GM21381 (cell line): ENCODE results near the gene RBBP6.
"Not testable (repeated sequence)": the region's sequence is repeated elsewhere in the genome, so short reads cannot be mapped to it uniquely, and the experiment has no call there.

Experiments used
- ATAC-seq: cut with Tn5 transposase; IDR thresholded peaks from one replicate; pipeline ENCODE4 v1.9.1; 2021; ENCODE audit warnings: mild to moderate bottlenecking, moderate library complexity; ENCODE audit not compliant: unreplicated experiment

The RBBP6 gene

DNA sequence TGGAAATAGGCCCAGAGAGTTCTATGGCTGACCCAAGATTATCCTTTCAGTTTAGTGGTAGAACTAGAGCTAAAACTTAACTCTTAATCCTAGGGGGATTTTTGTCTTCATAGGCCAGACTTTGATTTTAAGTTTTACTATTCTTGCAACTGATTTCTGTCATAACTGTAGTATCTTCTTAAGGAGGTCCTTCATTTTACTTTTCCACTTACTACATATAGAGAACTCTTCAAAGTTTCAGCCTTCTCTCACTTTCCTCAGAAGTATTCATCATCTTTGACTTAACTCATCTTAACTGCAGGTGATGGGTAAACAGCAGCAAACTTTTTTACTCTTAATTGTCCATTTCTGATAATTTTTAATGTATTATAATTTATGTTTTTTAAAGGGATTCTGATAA, 23.4 kb downstream of the RBBP6 start:
- no peak for ATAC-seq

GRCh38 chr16:24568392-24568791, 29.0 kb downstream of the RBBP6 start:
- no peak for ATAC-seq

DNA sequence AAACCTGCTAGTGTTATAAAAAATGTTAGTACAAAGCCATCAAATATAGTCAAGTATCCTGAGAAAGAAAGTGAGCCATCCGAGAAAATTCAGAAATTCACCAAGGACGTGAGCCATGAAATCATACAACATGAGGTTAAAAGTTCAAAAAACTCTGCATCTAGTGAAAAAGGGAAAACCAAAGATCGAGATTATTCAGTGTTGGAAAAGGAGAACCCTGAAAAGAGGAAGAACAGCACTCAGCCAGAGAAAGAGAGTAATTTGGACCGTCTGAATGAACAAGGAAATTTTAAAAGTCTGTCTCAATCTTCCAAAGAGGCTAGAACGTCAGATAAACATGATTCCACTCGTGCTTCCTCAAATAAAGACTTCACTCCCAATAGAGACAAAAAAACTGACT, 31.7 kb downstream of the RBBP6 start:
- no peak for ATAC-seq

DNA sequence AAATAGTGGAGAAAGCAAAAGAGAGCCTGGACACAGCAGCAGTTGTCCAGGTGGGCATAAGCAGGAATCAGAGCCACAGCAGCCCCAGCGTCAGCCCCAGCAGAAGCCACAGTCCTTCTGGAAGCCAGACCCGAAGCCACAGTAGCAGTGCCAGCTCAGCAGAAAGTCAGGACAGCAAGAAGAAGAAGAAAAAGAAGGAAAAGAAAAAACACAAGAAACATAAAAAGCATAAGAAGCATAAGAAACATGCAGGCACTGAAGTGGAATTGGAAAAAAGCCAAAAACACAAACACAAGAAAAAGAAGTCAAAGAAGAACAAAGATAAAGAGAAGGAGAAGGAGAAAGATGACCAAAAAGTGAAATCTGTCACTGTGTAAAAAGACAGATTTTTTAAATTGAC, 32.7 kb downstream of the RBBP6 start:
- no peak for ATAC-seq

GRCh38 chr16:24573141-24573540, 33.8 kb downstream of the RBBP6 start:
- no peak for ATAC-seq

- not testable (repeated sequence) for ATAC-seq
Measured at GRCh38 chr16:24574515-24575485, 35.4 kb downstream of the RBBP6 start.

- not testable (repeated sequence) for ATAC-seq
Measured at GRCh38 chr16:24575791-24576190, 36.4 kb downstream of the RBBP6 start.

DNA sequence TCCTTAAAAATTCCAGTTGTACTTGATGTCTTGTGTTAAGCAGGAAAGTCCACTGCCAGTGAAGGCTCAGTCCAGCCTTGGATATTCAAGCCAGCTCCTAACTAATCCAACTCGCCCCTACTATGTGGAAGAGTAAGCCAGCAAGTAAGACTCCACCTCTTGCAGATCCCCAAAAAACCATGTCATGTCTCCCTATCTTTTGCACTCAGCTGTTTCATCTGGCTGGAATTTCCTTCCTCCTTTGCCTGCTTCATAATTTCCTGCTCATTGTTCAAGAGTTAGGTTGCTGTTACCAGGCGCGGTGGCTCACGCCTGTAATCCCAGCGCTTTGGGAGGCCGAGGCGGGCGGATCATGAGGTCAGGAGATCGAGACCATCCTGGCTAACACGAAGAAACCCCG, 37.8 kb downstream of the RBBP6 start:
- ATAC-seq = no peak

DNA sequence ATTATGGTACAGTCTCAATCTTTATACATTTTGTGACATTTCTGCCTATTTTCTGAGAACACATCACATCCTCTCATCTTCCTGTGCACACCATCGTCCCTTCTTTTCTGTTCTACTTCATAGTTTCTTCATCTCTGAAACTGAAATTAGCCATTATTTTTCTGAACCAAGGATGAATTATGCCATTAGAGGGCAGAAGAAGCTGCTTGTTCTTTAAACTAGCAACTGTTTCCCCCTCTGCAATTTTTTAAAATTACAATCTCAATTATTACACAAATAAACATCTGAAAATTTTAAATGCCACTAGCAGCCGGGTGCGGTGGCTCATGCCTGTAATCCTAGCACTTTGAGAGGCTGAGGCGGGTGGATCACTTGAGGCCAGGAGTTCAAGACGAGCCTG, 41.3 kb downstream of the RBBP6 start:
- ATAC-seq = no peak

- ATAC-seq = no peak
Measured at GRCh38 chr16:24583494-24583893, 44.1 kb downstream of the RBBP6 start.

DNA sequence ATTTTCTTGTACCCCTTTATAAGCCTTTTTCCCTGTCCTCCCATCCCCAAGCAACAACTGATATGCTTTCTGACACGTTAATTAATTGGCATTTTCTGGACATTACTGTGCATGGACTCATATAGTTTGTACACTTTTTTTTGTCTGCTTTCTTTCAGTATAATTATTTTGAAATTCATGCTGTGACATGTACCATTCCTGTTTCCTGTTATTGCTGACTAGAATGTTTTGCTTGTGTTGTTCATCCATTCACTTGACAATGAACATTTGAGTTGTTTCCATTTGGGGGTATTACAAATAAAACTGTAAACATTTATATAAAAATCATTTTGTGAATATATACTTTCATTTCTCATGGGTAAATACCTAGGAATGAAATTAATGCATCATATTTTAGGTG, 50.6 kb downstream of the RBBP6 start:
- ATAC-seq = no peak

GRCh38 chr16:24598777-24599437, 59.5 kb downstream of the RBBP6 start:
- no peak for ATAC-seq

DNA sequence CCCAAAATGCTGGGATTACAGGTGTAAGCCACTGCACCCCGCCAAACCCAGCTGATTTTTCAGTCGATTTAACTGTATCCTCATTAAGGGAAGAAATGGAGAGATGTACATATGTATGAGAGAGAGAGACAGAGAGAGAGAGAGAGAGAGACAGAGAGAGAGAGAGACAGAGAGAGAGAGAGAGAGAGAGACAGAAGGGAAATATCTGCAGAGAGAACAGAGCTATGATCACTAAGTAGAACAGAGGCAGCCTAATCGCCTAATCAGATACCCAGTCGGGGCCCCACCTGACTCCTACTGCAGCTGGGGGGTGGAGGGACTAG, 70.0 kb downstream of the RBBP6 start:
- no peak for ATAC-seq

- no peak for ATAC-seq
Measured at GRCh38 chr16:24609740-24610415, 70.5 kb downstream of the RBBP6 start.

- no peak for ATAC-seq
Measured at GRCh38 chr16:24610416-24610755, 71.0 kb downstream of the RBBP6 start.

DNA sequence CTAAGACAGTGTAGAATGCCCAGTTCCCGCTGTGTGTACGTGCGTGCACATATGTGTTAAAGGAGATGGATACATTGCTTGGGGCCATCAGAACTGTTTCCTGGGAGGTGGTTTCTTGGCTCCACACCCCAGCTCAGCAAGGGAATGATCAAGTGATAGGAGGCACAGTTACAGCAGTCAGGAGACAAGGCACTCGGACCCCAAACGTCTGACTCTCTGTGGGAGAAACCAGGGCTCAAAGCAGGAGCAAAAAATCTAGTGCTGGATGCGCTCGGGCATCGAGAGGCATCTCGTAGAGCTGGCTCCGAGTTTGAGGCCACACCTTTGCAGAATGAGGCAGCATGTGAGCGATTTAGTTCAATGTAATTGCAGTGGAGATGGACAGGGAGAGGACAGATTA, 71.9 kb downstream of the RBBP6 start:
- no peak for ATAC-seq

DNA sequence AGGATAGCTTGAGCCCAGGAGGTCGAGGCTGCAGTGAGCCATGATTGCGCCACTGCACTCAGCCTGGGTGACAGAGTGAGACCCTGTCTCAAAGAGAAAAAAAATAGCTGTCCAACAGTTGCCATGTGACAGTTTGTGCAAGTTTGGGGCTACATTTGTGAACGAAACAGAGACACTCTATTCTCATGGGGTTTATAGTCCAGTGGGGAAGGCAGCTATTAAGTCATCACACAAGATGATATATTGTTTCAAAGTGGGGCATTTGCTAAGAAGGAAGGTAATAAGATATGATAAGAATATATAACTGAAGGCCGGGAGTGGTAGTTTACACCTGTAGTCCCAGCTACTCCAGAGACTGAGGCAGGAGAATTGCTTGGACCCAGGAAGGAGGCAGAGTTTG, 73.3 kb downstream of the RBBP6 start:
- no peak for ATAC-seq

- ATAC-seq = not testable (repeated sequence)
Measured at GRCh38 chr16:24613267-24613666, 73.9 kb downstream of the RBBP6 start.

DNA sequence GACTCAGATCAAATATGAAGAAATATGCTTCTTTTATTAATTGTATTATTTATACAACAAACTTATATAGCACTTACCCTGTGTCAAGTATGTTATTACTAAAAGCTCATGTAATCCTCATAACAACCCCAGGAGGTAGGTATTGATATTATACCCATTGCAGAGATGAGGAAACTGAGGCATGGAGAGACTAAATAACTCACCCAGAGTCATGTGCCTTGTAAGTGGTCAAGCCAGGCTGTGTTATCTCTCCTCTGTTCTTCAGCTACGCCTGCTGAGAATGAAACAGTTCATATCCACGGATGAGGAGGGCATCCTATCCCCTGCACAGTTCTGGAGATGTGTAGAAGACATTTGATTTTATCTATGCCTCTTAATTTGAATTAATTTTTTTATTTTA, 78.1 kb downstream of the RBBP6 start:
- no peak for ATAC-seq
